ENCODE data around the gene SLX4IP. TPM values are rescaled to one million over a fixed set of nuclear protein-coding genes. Genes with fewer than 3 reads are reported as not detected.

SLX4IP gene
- total RNA-seq, 2 experiments from 2014 or later: 1.6 to 1.8 TPM

DNA sequence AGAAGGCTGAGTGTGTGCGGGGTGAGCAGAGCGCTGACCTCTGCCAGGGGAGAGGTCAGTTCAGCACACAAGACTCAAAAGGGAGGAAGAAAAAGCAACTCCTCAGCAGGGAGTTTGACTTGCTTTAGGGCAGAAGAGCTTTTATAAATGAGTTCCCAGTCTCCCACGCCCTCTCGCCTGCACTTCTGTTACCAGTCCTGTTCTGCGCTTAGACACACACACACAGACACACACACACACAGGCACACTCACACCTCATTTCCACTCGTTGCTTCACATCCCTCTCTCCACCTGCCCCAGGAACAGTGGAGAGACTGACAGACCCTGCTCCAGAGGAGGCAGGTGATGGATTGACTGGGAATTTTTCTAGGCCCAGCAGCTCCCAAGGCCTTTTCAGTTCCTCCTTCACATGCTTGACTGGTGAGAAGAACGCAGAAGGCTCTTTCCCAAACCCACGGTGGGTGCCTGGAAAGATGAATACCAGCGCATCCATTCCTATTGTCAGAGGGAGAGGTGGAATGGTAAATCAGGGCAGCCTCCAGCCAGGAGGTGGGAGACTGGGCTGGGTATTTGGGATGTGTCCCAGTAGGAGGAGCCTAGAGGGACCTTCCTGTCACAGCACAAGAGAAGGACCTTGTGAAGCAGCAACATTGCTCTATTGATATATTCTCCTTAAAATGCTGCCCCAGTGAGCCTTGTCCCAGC, 195.0 kb downstream of the SLX4IP start:
- Mint-ChIP-seq H3K9me3 (no peaks in the 10 kb centered on the region), H3K27me3 (no peaks in the 10 kb centered on the region), H3K4me3 (no peak overlapping the region), H3K27ac (no peak overlapping the region), H3K4me1 (ENCODE audit: low read depth) (peaks cover 8% of the 10 kb centered on the region), H3K36me3 (ENCODE audit: low read depth) (no peaks in the 10 kb centered on the region)
- Histone ChIP-seq H3K4me3 (ENCODE audit: low read length) (no peak overlapping the region), H3K36me3 (ENCODE audit: insufficient read depth, low read length) (no peaks in the 10 kb centered on the region), H3K27me3 (ENCODE audit: control insufficient read depth in 1 of 2, insufficient read depth in 2 of 2, low read length in 2 of 2) (no peaks in the 10 kb centered on the region), H3K9me3 (ENCODE audit: control insufficient read depth in 1 of 2, insufficient read depth in 1 of 2, low read length in 2 of 2) (no peaks in the 10 kb centered on the region), H3K27ac (ENCODE audit: low read depth in 1 of 2, low read length in 2 of 2) (no peak overlapping the region), H3K4me1 (ENCODE audit: insufficient read depth, low read length) (no peaks in the 10 kb centered on the region)
- DNase-seq (no peak), ATAC-seq (ENCODE audit: poor library complexity) (no peak)
- ChIA-PET CTCF (no interaction called here), POLR2A (no interaction called here)
- TF ChIP-seq, protein P1, sequence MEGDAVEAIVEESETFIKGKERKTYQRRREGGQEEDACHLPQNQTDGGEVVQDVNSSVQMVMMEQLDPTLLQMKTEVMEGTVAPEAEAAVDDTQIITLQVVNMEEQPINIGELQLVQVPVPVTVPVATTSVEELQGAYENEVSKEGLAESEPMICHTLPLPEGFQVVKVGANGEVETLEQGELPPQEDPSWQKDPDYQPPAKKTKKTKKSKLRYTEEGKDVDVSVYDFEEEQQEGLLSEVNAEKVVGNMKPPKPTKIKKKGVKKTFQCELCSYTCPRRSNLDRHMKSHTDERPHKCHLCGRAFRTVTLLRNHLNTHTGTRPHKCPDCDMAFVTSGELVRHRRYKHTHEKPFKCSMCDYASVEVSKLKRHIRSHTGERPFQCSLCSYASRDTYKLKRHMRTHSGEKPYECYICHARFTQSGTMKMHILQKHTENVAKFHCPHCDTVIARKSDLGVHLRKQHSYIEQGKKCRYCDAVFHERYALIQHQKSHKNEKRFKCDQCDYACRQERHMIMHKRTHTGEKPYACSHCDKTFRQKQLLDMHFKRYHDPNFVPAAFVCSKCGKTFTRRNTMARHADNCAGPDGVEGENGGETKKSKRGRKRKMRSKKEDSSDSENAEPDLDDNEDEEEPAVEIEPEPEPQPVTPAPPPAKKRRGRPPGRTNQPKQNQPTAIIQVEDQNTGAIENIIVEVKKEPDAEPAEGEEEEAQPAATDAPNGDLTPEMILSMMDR (IDR thresholded peaks at IDR 0.05): no peak
- intact Hi-C loops (cut with DNase I, micrococcal nuclease): no loop called here

GRCh38 chr20:10631126-10631525, 196.0 kb downstream of the SLX4IP start:
- POLR2A ChIA-PET: no interaction called here
- TF ChIP-seq, protein P1 (IDR thresholded peaks at IDR 0.05): no peak
- no peaks in the 10 kb centered on the region for H3K9me3 Mint-ChIP-seq
- H3K4me3 Mint-ChIP-seq: no peak overlapping the region
- no peak for DNase-seq
- CTCF ChIA-PET: no interaction called here
- Histone ChIP-seq H3K9me3 (ENCODE audit: control insufficient read depth in 1 of 2, insufficient read depth in 1 of 2, low read length in 2 of 2) (no peaks in the 10 kb centered on the region), H3K27ac (ENCODE audit: low read depth in 1 of 2, low read length in 2 of 2) (no peak overlapping the region), H3K4me3 (ENCODE audit: low read length) (no peak overlapping the region), H3K27me3 (ENCODE audit: control insufficient read depth in 1 of 2, insufficient read depth in 2 of 2, low read length in 2 of 2) (no peaks in the 10 kb centered on the region), H3K36me3 (ENCODE audit: insufficient read depth, low read length) (no peaks in the 10 kb centered on the region), H3K4me1 (ENCODE audit: insufficient read depth, low read length) (no peaks in the 10 kb centered on the region)
- no peaks in the 10 kb centered on the region for H3K36me3 Mint-ChIP-seq (ENCODE audit: low read depth)
- no peaks in the 10 kb centered on the region for H3K27me3 Mint-ChIP-seq
- intact Hi-C loops (cut with DNase I, micrococcal nuclease): no loop called here
- peaks cover 8% of the 10 kb centered on the region for H3K4me1 Mint-ChIP-seq (ENCODE audit: low read depth)
- ATAC-seq (ENCODE audit: poor library complexity): no peak
- H3K27ac Mint-ChIP-seq: no peak overlapping the region

- DNase-seq (no peak), ATAC-seq (ENCODE audit: poor library complexity) (no peak)
- no peak overlapping the region for H3K4me3 Mint-ChIP-seq
- peaks cover 8% of the 10 kb centered on the region for H3K4me1 Mint-ChIP-seq (ENCODE audit: low read depth)
- Histone ChIP-seq H3K27me3 (ENCODE audit: control insufficient read depth in 1 of 2, insufficient read depth in 2 of 2, low read length in 2 of 2) (no peaks in the 10 kb centered on the region), H3K9me3 (ENCODE audit: control insufficient read depth in 1 of 2, insufficient read depth in 1 of 2, low read length in 2 of 2) (no peaks in the 10 kb centered on the region), H3K4me1 (ENCODE audit: insufficient read depth, low read length) (no peaks in the 10 kb centered on the region), H3K27ac (ENCODE audit: low read depth in 1 of 2, low read length in 2 of 2) (no peak overlapping the region), H3K36me3 (ENCODE audit: insufficient read depth, low read length) (no peaks in the 10 kb centered on the region), H3K4me3 (ENCODE audit: low read length) (no peak overlapping the region)
- no peaks in the 10 kb centered on the region for H3K36me3 Mint-ChIP-seq (ENCODE audit: low read depth)
- ChIA-PET POLR2A (no interaction called here), CTCF (no interaction called here)
- no peaks in the 10 kb centered on the region for H3K9me3 Mint-ChIP-seq
- TF ChIP-seq, protein P1 (IDR thresholded peaks at IDR 0.05): no peak
- intact Hi-C loops (cut with DNase I, micrococcal nuclease): no loop called here
- no peaks in the 10 kb centered on the region for H3K27me3 Mint-ChIP-seq
- peak overlapping the region; percentile 36 for H3K27ac Mint-ChIP-seq
Observed at GRCh38 chr20:10632721-10633509, 197.8 kb downstream of the SLX4IP start.

All from CD4-positive, alpha-beta T cell (primary cell).